Measurements from ENCODE around the gene ECHS1.

ECHS1 gene

GRCh38 chr10:133358162-133358924 is 14.8 kb downstream of the ECHS1 start:
- no peak for DNase-seq (ENCODE audit: low spot score)

DNA sequence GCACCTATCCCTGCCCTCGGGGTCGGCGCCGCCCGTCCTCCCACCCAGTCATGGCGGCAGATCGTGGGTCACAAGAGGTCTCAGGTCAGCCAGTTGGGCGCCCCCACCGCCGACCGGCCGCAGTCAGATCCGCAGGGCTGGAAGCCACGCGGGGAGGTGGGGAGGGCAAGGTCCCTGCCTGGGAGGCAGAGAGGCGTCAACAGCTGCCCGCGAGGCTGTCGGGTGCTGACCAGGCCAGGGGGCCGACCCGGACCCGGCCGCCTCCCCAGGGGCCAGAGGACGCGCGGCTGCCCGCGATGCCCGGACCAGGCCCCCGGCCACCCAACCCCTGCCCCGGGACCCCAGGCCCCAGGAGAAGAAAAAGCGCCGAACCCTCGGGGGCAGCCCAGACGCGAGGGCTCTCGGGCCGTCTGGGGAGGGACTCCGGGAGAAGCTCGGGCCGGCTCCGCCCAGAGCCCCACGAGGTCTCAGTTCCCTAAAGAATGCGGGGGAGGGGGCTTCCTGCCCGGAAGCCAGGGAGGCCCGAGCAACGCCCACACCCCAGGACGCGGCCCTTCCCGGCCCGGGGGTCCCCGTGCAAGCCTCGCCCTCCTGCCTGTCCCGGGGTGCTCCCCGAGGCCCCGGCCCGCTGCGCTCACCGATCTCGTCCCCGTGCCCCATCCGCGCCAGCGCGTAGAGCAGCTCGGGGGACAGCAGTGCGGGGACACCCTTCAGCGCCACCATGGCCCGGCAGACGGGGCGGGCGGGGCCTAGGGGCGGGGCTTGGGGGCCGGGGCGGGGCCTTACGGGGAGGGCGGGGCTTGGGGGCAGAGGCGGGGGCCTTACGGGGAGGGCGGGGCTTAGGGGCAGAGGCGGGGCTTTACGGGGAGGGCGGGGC is 15.6 kb downstream of the ECHS1 start, which contains the start of gene FUOM:
TSS of gene FUOM (minus strand) at position 735 of the 877 bp plus-strand sequence. CDS start at position 723, 12 bp downstream.
- peak; percentile 30 for DNase-seq (ENCODE audit: low spot score)

- DNase-seq (ENCODE audit: low spot score): no peak
These were observed 16.4 kb downstream of the ECHS1 start for GRCh38 chr10:133356549-133357284.

GRCh38 chr10:133355991-133356390 is 17.2 kb downstream of the ECHS1 start:
- DNase-seq (ENCODE audit: low spot score): no peak

DNA sequence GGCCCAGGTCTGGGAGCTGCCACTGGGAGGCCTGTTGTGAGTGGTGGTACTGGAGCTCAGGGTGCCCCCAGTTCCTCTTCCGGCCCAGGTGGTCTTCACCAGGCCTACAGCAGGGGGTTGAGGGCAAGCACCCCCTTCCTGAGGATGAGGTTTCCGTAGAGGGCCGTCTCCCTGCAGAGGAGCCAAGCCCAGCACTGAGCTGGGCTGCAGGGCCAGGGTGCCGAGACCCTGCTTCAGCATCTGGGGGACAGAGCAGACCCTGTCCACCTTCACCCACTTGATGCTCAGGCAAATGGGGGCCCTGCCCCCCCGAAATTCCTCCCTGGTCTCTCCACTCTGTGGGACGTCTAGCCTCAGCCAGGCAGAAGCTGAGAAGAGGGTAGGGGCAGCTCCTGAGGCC is 17.9 kb downstream of the ECHS1 start:
- DNase-seq (ENCODE audit: low spot score): no peak

GRCh38 chr10:133354672-133355240 is 18.4 kb downstream of the ECHS1 start:
- DNase-seq (ENCODE audit: low spot score): no peak

GRCh38 chr10:133353988-133354605 is 19.1 kb downstream of the ECHS1 start:
- DNase-seq (ENCODE audit: low spot score): no peak

DNA sequence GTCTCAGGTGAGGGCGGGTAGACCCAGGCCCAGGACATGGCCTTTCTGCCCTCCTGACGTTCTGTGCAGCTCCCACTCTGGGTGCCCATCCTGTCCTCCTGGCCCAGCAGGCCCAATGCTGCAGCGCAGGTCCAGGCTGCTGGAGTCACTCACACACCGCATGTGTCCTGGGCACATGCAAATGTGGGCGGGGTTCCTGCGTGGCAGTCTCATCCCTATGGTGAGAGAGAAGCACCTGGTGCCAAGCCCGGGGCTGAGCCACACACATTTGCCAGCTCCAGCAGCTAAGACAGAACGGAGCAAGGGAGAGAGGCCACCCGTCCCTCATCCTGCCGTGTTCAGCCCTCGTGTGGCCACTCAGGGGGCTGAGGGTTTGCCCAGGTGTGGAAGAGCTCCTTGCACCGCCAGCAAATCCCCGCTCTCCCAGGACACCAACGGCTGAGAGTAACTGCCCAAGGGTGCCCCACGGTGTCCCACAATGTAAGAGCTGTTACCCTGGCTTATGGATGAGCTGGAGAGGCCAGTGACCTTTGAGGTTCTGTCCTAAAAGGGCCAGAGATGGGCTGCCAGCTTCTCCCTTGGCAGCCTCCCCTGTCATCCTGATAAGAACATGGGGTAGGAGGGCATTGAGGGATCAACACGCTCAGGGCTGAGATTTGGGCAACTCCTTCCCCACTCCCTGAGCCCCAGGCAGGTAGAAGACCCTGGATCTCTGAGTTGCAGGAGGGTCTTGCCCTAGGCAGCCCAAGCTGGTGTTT is 19.8 kb downstream of the ECHS1 start:
- no peak for DNase-seq (ENCODE audit: low spot score)

DNA sequence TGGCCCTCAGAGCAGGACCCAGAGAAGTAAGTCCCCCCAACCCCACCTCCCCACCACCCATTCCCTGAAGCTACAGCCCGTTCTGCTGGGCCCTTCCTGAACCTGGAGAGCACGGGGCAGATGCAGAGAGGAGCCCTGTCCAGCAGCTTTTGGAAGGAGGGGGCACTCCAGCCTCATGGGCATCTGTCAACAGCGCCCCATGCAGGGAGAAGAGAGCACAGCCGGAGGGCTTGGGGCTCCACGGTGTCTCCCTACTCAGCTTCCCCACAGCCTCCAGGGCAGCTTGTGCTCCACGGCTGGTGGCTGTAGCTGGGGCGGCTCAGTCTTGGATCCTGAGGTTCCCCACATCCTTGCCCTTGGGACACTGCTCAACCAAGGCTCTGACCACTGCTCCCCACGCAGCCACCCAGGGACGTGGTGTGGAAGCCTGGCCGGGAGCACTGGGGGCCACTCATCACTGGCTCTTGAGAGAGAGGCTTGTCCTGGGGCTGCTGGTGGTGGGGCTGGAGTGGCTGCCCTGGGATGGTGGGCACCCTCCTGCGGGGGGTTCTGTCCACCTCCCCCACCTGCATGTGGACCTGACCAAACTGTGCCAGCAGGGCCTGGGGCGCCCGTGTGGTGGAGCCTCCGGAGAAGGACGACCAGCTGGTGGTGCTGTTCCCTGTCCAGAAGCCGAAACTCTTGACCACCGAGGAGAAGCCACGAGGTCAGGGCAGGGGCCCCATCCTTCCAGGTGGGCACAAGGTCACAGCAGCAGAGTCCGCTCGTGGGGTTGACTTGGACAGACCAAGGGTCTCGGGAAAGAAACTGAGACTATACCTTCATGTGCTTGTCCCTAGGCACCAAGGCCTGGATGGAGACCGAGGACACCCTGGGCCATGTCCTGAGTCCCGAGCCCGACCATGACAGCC is 21.5 kb downstream of the ECHS1 start:
- no peak for DNase-seq (ENCODE audit: low spot score)

GRCh38 chr10:133350950-133351329 is 22.2 kb downstream of the ECHS1 start:
- DNase-seq (ENCODE audit: low spot score): no peak

DNA sequence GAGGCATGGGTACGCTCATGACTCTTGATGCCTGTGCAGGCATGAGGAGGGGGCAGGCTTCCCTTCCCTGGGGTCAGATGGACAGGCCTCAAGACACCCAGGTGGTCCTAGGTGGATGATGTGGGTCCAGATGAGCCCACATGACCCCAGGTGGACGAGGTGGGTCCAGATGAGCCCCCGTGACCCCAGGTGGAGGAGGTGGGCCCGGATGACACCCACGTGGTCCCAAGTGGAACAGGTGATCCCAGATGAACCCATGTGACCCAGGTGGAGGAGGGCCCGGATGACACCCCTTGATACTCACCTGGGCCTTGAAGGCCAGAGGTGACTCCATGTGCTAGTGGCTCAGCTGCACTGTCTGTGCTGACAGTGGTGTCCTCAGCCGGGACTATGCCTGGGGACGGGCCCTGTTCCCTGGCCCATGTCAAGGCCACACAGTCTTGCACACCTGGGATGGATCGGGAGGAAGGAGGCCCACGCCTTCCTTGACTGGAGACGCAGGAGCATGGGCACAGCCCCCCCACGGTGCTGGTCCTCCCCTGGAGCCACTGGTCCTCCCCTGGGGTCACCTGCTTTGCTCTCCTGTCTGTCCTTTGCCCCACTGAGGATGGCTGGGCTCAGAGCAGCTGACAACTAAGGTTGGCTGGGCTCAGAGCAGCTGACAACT is 22.7 kb downstream of the ECHS1 start:
- no peak for DNase-seq (ENCODE audit: low spot score)

GRCh38 chr10:133349577-133350011 is 23.6 kb downstream of the ECHS1 start:
- no peak for DNase-seq (ENCODE audit: low spot score)

DNA sequence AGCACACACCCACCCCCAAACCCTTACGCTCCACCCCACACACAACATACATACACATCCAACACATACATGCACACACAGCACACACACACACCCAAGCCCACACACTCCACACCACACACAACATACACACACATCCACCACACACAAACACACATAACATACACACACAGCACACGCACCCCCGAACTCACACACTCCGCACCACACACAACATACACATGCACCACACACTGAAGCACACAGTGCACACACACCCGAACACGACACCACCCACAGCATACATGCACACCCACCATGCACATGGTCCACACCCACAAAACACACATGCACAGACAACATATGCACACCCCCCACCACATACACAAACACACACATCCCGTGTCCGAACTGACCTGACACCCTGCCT is 24.0 kb downstream of the ECHS1 start:
- DNase-seq (ENCODE audit: low spot score): no peak

DNA sequence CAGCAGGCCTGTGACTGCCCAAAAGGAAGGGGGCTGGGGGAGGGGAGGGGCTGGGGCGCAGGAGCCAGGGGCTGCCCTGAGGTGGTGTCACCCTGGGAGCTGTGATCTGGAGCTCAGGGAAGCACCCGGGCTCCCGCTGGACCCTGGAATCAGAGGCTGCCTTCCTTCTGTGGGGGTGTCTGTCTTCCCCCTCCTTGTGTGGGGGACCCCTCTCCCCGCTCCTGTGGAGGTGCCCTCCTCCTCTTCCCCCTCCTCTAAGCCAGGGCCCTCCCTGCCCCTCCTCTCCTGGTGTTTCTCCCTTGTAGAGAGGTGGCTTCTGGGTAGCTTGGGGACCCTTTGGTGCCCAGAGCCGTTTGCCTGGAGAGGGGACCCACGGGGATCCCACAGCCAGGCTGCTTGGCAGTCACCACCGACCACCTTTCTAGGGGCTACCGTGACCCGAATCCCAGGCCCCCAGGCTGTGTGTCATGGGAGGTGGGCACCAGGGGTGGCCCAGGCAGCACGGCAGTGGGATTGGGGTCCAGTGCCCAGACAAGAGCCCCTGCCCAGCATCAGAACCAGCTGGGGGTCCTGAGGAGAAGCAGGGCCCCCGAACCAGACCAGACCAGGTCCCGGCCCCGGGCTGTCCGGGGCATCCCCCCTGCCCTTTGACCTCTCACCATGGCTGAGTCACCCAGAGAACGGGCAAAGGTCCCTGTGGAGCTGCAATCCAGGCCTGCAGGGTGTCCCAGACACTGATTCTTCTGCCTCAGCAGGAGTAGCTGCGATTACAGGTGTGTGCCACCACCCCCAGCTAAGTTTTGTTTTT is 25.2 kb downstream of the ECHS1 start:
- DNase-seq (ENCODE audit: low spot score): no peak

DNA sequence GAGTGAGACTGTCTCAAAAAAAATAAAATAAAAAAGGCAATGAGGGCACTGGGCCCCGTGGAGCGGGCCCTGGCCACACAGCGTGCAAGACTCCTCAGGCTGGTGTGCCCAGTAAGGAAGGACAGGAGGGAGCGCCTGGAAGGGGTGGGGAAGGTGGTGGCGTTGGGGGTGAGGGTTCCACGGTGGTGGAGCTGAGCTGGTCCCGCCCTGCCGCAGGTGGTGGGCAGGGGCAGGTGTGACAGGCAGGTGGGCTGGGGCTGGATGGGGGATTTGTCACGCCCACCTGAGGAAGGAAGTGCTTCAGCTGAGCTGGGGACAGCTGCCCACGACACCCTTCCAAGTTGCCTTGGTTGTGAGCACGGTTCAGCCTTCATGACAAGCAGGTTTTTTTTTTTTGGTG is 26.7 kb downstream of the ECHS1 start:
- no peak for DNase-seq (ENCODE audit: low spot score)

DNA sequence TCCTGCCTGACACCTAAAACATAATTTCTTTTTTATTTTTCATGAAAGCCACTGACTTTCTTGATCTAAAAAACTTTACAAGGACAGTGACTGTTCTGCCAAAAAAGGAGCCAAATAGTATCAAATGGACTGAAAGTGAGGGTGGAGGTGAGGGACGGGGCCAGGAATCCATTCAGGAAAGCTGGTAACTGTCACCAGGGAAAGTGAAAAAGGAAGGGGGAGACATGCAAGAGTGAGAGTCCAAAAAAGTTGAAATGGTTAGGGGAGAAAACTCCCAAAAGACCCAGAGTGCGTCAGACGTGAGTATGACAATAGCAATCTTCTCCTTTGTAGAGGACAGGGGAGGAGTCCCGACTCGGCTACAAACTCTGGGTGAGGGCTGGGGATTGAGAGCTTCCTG is 28.9 kb downstream of the ECHS1 start:
- DNase-seq (ENCODE audit: low spot score): no peak

DNA sequence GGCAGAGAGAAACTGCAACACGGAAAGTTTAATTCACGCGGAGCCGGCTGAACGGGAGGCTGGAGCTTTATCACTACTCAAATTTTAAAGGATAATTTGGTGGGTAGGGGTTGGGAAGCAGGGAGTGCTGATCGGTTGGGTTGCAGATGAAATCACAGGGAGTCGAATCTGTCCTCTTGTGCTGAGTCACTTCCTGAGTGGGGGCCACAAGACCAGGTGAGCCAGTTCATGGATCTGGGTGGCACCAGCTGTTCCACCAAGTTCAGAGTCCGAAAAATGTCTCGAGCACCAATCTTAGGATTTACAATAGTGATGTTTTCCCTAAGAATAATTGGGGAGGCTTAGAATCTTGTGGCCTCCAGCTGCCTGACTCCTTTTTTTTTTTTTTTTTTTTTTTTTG is 29.6 kb downstream of the ECHS1 start:
- no peak for DNase-seq (ENCODE audit: low spot score)

GRCh38 chr10:133342942-133343341 is 30.2 kb downstream of the ECHS1 start:
- DNase-seq (ENCODE audit: low spot score): no peak
